Mesenchymal stem cell (in vitro differentiated cells and primary cell): Measurements from ENCODE around the gene PTPRN2.

Source experiments
- DNase-seq: peaks from one replicate; pipeline ENCODE4 v3.0.0-alpha.2; 2013
- H2AFZ ChIP-seq: one replicate; pipeline ENCODE4 v1.6.1; 2013; ENCODE audit warnings: low read depth, mild to moderate bottlenecking, control low read depth, inconsistent platforms, low read length, moderate library complexity
- H2AK5ac ChIP-seq: 2 replicates; pipeline ENCODE4 v1.6.1; 2013; ENCODE audit warnings: low read length, moderate library complexity, mild to moderate bottlenecking, inconsistent platforms; ENCODE audit not compliant: severe bottlenecking
- H2BK120ac ChIP-seq: one replicate; pipeline ENCODE4 v1.6.1; 2013; ENCODE audit warnings: low read depth, mild to moderate bottlenecking, inconsistent platforms, low read length, moderate library complexity
- H2BK12ac ChIP-seq, 2 experiments: one replicate each; pipeline ENCODE4 v1.6.1; 2013; ENCODE audit warnings: inconsistent platforms in 2 of 2, low read length in 2 of 2, mild to moderate bottlenecking in 2 of 2, moderate library complexity in 2 of 2, control low read depth in 1 of 2
- H2BK15ac ChIP-seq: one replicate; pipeline ENCODE4 v1.6.1; 2013; ENCODE audit warnings: mild to moderate bottlenecking, low read depth, inconsistent platforms; ENCODE audit not compliant: poor library complexity, severe bottlenecking
- H2BK5ac ChIP-seq: 2 replicates; pipeline ENCODE4 v1.6.1; 2013; ENCODE audit warnings: low read depth, mild to moderate bottlenecking, low read length, control low read depth, inconsistent platforms; ENCODE audit not compliant: poor library complexity, severe bottlenecking
- H3K14ac ChIP-seq, 2 experiments: one replicate each; pipeline ENCODE4 v1.6.1; 2013; ENCODE audit warnings: inconsistent platforms in 2 of 2, low read length in 2 of 2, control low read depth in 1 of 2, mild to moderate bottlenecking in 1 of 2, moderate library complexity in 1 of 2
- H3K18ac ChIP-seq, 2 experiments: one replicate each; pipeline ENCODE4 v1.6.1; 2013; ENCODE audit warnings: inconsistent platforms in 2 of 2, low read length in 2 of 2, control low read depth in 1 of 2, low read depth in 1 of 2, mild to moderate bottlenecking in 1 of 2
- H3K23ac ChIP-seq, 2 experiments: one replicate each; pipeline ENCODE4 v1.6.1; 2013; ENCODE audit warnings: inconsistent platforms in 2 of 2, low read length in 2 of 2, mild to moderate bottlenecking in 2 of 2, moderate library complexity in 2 of 2, control low read depth in 1 of 2
- H3K27ac ChIP-seq: 2 replicates; pipeline ENCODE4 v1.5.1; 2013; ENCODE audit warnings: mild to moderate bottlenecking, moderate library complexity, low read length, control low read depth, inconsistent platforms; ENCODE audit not compliant: poor library complexity, severe bottlenecking
- H3K27me3 ChIP-seq, 2 experiments: 2 replicates each; pipeline versions ENCODE4 v1.6.1 to v1.7.0; 2013; ENCODE audit warnings: low read length in 2 of 2, mild to moderate bottlenecking in 2 of 2, moderate library complexity in 2 of 2, control low read depth in 1 of 2, inconsistent platforms in 1 of 2; ENCODE audit not compliant: control insufficient read depth in 1 of 2, insufficient read depth in 1 of 2
- H3K36me3 ChIP-seq, 2 experiments: 2 replicates each; pipeline versions ENCODE4 v1.6.1 to v1.7.0; 2013; ENCODE audit warnings: low read length in 2 of 2, control low read depth in 1 of 2, inconsistent platforms in 1 of 2, low read depth in 1 of 2, mild to moderate bottlenecking in 1 of 2; ENCODE audit not compliant: insufficient read depth in 2 of 2, control insufficient read depth in 1 of 2
- H3K4ac ChIP-seq, 2 experiments: one replicate each; pipeline ENCODE4 v1.6.1; 2013; ENCODE audit warnings: inconsistent platforms in 2 of 2, low read length in 2 of 2, mild to moderate bottlenecking in 2 of 2, moderate library complexity in 2 of 2, control low read depth in 1 of 2, low read depth in 1 of 2
- H3K4me1 ChIP-seq: 2 replicates; pipeline ENCODE4 v1.6.1; 2013; ENCODE audit warnings: low read depth, low read length, control low read depth; ENCODE audit not compliant: control insufficient read depth, insufficient read depth
- H3K4me2 ChIP-seq: 2 replicates; pipeline ENCODE4 v1.6.1; 2013; ENCODE audit warnings: low read length, mild to moderate bottlenecking, inconsistent platforms; ENCODE audit not compliant: poor library complexity, severe bottlenecking
- H3K4me3 ChIP-seq, 2 experiments: 2 replicates each; pipeline versions ENCODE4 v1.5.1 to v1.7.0; 2013; ENCODE audit warnings: low read length in 2 of 2, mild to moderate bottlenecking in 2 of 2, control low read depth in 1 of 2, low read depth in 1 of 2; ENCODE audit not compliant: insufficient read depth in 1 of 2
- H3K79me1 ChIP-seq: replicated peaks from 2 replicates; pipeline ENCODE4 v1.6.1; 2013; ENCODE audit warnings: mild to moderate bottlenecking, control low read depth, low read length, inconsistent platforms; ENCODE audit not compliant: poor library complexity, severe bottlenecking
- H3K9ac ChIP-seq: 2 replicates; pipeline ENCODE4 v1.7.0; 2013; ENCODE audit warnings: mild to moderate bottlenecking, low read length, moderate library complexity
- H3K9me3 ChIP-seq: 2 replicates; pipeline ENCODE4 v1.7.0; 2013; ENCODE audit warnings: mild to moderate bottlenecking, low read length; ENCODE audit not compliant: control insufficient read depth
- H4K8ac ChIP-seq: one replicate; pipeline ENCODE4 v1.6.1; 2013; ENCODE audit warnings: inconsistent platforms, mild to moderate bottlenecking, low read length, moderate library complexity
- H4K91ac ChIP-seq: one replicate; pipeline ENCODE4 v1.6.1; 2013; ENCODE audit warnings: mild to moderate bottlenecking, low read length, inconsistent platforms
- WGBS: methylation state at CpG from one replicate; pipeline ENCODE4 v1.1.7; 2013; ENCODE audit warnings: mixed read lengths; 5-methylcytosine and 5-hydroxymethylcytosine counted together

Gene PTPRN2

GRCh38 chr7:158583143-158583542 lies 4.5 kb downstream of the PTPRN2 start:
- Histone ChIP-seq H4K8ac (no peak overlapping the region), H3K18ac (no peak overlapping the region), H2BK15ac (no peak overlapping the region), H3K4me3 (no peak overlapping the region), H2BK120ac (no peak overlapping the region), H2AFZ (no peak overlapping the region), H3K27ac (no peak overlapping the region), H3K36me3 (no peaks in the 10 kb centered on the region), H2AK5ac (no peak overlapping the region), H3K23ac (no peak overlapping the region), H3K4ac (no peak overlapping the region), H3K4me1 (peaks cover 7% of the 10 kb centered on the region), H4K91ac (no peak overlapping the region), H3K27me3 (peaks cover 16 to 31% of the 10 kb centered on the region in 2 experiments), H3K9ac (no peak overlapping the region), H2BK5ac (no peak overlapping the region), H3K9me3 (peaks cover 21% of the 10 kb centered on the region), H3K4me2 (no peak overlapping the region), H2BK12ac (no peak overlapping the region), H3K79me1 (no peaks in the 10 kb centered on the region), H3K14ac (no peak overlapping the region)
- DNase-seq, result no peak
- 89% methylated on average over 5 of the region's 5 CpGs for WGBS

- Histone ChIP-seq H2AK5ac (no peak overlapping the region), H2BK15ac (no peak overlapping the region), H3K18ac (no peak overlapping the region), H2BK5ac (no peak overlapping the region), H4K91ac (no peak overlapping the region), H2AFZ (no peak overlapping the region), H3K9ac (no peak overlapping the region), H3K27me3 (peaks cover 16 to 29% of the 10 kb centered on the region in 2 experiments), H2BK120ac (no peak overlapping the region), H3K23ac (no peak overlapping the region), H3K4me1 (peaks cover 4% of the 10 kb centered on the region), H3K79me1 (no peaks in the 10 kb centered on the region), H3K4me3 (no peak overlapping the region), H3K27ac (no peak overlapping the region), H3K4ac (no peak overlapping the region), H3K36me3 (no peaks in the 10 kb centered on the region), H4K8ac (no peak overlapping the region), H3K9me3 (peaks cover 21% of the 10 kb centered on the region), H2BK12ac (no peak overlapping the region), H3K4me2 (no peak overlapping the region), H3K14ac (no peak overlapping the region)
- WGBS, result 83% methylated on average over 6 of the region's 6 CpGs
- no peak for DNase-seq
Observed at GRCh38 chr7:158582089-158582456, 5.5 kb downstream of the PTPRN2 start.

GRCh38 chr7:158581440-158582088 lies 6.1 kb downstream of the PTPRN2 start:
- Histone ChIP-seq H2BK5ac (no peak overlapping the region), H3K27ac (no peak overlapping the region), H4K91ac (no peak overlapping the region), H2BK15ac (no peak overlapping the region), H3K9me3 (peaks cover 21% of the 10 kb centered on the region), H2AK5ac (no peak overlapping the region), H2BK120ac (no peak overlapping the region), H3K36me3 (no peaks in the 10 kb centered on the region), H3K14ac (no peak overlapping the region), H3K23ac (no peak overlapping the region), H2AFZ (no peak overlapping the region), H3K27me3 (peaks cover 16 to 27% of the 10 kb centered on the region in 2 experiments), H3K18ac (no peak overlapping the region), H4K8ac (no peak overlapping the region), H3K4me2 (no peak overlapping the region), H3K9ac (no peak overlapping the region), H3K4me1 (peaks cover under 1% of the 10 kb centered on the region), H3K4ac (no peak overlapping the region), H3K79me1 (no peaks in the 10 kb centered on the region), H2BK12ac (no peak overlapping the region), H3K4me3 (no peak overlapping the region)
- WGBS, result 48% methylated on average over 3 of the region's 7 CpGs
- no peak for DNase-seq

GRCh38 chr7:158579662-158580646 lies 7.7 kb downstream of the PTPRN2 start:
- H3K9me3 ChIP-seq, result peaks cover 21% of the 10 kb centered on the region
- H3K23ac ChIP-seq, result no peak overlapping the region
- no peak overlapping the region for H2BK5ac ChIP-seq
- no peak overlapping the region for H2BK15ac ChIP-seq
- no peak overlapping the region for H2BK120ac ChIP-seq
- H4K91ac ChIP-seq, result no peak overlapping the region
- no peak overlapping the region for H3K27ac ChIP-seq
- H3K27me3 ChIP-seq, result peaks cover 4 to 11% of the 10 kb centered on the region in 2 experiments
- H3K9ac ChIP-seq, result no peak overlapping the region
- no peak overlapping the region for H2AK5ac ChIP-seq
- no peak overlapping the region for H2BK12ac ChIP-seq
- no peak overlapping the region for H4K8ac ChIP-seq
- H3K36me3 ChIP-seq, result no peaks in the 10 kb centered on the region
- no peak overlapping the region for H3K14ac ChIP-seq
- no peaks in the 10 kb centered on the region for H3K4me1 ChIP-seq
- no peak overlapping the region for H2AFZ ChIP-seq
- H3K4ac ChIP-seq, result no peak overlapping the region
- no peak overlapping the region for H3K18ac ChIP-seq
- no peak for DNase-seq
- WGBS, result 82% methylated on average over 9 of the region's 9 CpGs
- peak overlapping the region in 1 of 2 experiments; percentile 40 for H3K4me3 ChIP-seq
- H3K4me2 ChIP-seq, result no peak overlapping the region
- H3K79me1 ChIP-seq, result no peaks in the 10 kb centered on the region
